GM18870 (cell line): Measurements from ENCODE around the gene RIOX2.
"Not testable (repeated sequence)": the region's sequence is repeated elsewhere in the genome, so short reads cannot be mapped to it uniquely, and the experiment has no call there.

Source experiments
- ATAC-seq: cut with Tn5 transposase; IDR thresholded peaks from one replicate; pipeline ENCODE4 v1.9.1; 2021; ENCODE audit warnings: moderate library complexity; ENCODE audit not compliant: unreplicated experiment

Gene RIOX2

DNA sequence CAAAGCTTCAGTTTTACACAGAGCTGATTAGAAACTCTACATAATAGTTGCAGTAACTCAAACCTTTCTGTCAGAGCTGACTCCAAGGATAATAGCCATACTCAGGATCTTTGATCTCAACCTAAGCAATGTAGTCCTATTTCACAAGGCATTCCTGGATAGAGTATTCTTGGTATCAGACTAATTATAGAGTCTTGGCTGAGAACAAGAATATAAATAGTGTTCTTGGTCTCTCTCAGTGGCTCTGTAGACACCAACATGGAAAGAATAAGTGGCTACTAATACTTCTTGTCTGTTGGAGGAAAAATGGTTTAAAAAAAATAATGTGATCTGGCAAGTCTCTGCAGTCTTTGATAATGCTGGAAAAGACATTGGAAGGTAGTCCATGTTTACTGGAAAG is 55.7 kb downstream of the RIOX2 start:
- no peak for ATAC-seq

DNA sequence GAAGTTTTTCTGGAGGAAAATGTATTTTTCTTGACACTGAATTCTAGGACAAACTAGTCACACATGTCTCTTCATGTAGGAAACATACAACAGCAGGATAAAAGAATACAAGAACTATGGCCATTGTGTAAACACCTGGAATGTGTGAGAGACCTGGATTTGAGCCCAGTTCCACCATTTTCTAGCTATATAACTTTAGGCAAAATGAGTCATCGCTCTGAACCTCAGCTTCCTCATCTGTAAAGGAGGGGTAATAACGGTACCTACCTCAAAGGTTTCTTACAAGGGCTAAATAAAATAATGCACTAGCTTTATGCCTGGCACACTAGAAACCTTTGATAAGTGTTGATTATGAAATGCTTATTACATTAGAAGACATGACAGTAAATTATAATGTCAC is 57.8 kb downstream of the RIOX2 start:
- no peak for ATAC-seq

DNA sequence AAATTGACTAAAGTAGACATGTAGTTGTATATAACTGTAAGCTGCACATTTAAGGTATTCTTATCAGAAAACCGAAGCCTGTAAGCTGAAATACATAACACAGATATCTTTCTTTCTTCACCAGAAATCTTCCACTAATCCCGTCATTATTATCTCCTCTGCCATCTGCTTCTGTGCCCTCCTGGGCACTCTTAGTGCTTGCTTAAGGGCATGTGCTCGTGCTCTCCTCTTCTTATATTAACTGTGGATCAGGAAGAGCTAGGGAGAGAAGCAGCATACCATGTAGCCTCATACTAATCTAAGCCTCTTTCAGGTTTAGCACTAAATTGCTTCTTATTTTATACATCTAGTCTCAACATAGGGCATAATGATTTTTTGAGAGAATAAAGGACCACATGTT is 60.8 kb downstream of the RIOX2 start:
- no peak for ATAC-seq

DNA sequence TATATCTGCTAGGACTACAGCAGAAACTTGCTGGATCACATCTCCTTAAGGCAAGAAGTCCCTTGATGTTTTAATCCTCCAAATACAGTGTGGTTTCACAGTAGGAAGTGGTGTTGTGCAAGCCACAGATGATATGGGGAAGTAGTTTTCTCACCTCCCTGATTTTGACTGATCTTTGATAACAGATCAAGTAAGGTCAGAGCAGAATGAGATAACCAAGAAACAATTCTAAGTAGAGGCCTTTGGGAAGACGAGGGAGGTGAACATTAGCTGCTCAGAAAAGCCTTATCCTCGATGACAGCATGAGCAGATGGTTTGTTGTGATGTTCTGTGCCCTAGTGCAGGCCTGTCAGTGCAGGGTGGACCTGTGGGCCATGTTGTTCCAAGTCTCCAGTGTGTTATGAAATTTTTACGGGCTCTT is 61.3 kb downstream of the RIOX2 start:
- no peak for ATAC-seq

DNA sequence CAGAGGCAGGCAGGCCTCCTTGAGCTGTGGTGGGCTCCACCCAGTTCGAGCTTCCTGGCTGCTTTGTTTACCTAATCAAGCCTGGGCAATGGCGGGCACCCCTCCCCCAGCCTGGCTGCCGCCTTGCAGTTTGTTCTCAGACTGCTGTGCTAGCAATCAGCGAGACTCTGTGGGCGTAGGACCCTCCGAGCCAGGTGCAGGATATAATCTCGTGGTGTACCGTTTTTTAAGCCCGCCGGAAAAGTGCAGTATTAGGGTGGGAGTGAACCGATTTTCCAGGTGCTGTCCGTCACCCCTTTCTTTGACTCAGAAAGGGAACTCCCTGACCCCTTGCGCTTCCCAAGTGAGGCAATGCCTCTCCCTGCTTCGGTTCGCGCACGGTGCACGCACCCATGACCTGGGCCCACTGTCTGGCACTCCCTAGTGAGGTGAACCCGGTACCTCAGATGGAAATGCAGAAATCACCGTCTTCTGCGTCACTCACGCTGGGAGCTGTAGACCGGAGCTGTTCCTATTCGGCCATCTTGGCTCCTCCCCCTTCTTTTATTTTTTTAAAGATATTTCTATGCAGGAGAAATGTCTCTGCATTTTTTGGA is 61.9 kb downstream of the RIOX2 start:
- not testable (repeated sequence) for ATAC-seq

DNA sequence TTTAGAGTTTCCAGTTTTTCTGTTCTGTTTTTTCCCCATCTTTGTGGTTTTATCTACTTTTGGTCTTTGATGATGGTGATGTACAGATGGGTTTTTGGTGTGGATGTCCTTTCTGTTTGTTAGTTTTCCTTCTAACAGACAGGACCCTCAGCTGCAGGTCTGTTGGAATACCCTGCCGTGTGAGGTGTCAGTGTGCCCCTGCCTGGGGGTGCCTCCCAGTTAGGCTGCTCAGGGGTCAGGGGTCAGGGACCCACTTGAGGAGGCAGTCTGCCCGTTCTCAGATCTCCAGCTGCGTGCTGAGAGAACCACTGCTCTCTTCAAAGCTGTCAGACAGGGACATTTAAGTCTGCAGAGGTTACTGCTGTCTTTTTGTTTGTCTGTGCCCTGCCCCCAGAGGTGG is 62.4 kb downstream of the RIOX2 start:
- not testable (repeated sequence) for ATAC-seq

DNA sequence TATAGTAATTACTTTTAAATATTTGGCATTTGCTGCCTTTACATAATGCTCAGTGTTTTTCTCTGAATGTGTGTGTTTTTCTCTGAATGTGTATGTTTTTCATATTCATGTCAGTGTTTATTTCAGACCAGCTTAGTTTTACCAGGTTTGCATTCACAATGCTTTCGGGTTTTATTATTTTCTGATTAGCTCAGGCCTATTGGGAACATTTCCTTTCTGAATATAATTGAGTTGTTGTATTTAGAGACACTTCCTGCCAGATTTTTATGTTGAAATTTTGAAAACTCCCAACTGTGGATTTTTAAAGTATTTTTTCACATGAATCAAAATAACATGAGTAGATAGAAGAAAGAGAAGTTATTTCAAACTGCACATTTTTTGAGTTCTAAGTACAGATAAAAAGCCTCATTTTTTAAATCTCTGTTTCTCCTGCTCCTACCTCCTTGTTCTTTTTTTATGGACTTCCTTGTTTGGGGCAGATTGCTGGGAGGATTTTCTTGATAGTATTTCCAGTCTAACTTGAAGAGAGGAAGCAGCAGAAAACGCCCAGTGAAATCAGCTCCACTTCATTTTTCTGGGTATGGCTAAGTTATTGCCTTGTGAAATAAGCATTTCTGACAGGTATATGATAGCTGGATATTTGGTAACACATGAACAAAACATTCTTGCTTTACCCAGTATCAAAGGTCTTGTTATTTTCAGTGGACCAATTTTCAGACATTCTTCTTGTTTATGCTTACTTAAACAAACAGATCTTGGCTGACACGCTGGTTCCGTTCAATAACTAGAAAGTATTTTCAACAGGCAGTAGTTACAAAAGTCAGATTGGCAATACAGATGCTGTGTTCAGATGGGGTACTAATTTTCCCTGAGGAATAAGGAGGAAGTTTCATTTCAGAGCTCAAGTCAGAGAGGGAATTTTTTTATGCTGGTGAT is 70.7 kb downstream of the RIOX2 start:
- no peak for ATAC-seq

DNA sequence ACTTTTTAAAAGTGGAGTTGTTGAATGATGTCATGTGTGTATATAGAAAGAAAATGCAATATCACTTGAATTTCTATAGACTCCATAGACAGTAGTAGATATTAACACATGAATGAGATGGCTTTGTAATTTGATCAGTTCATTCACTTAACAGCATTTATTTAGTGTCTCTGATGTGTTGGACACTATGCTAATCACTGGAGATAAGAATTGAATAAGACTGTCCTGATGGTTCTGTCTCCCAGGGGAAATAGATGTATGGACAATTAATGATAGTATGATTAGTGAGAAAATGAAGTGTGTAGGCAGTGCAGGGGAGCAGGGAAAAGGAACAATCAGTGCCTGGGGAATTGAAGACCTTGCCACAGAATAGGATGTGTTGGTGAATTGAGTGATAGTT is 72.9 kb downstream of the RIOX2 start:
- no peak for ATAC-seq

DNA sequence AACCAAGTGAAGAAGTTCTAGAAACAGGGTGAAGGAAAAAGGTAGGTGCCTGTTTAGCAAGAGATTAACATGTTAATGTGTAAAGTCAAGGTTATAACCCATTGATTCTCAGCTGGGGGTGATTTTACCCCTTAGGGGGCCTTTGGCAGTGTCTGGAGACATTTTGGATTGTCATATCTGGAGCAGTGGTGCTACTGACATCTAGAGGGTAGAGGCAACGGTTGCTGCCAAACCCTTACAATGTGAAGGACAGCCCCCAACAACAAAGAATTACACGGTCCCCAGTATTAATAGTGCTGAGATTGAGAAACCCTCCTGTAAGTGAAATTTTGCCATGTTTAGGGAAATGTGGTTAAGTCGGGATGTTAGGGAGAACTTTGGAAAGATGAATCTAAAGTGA is 75.7 kb downstream of the RIOX2 start:
- ATAC-seq = no peak

DNA sequence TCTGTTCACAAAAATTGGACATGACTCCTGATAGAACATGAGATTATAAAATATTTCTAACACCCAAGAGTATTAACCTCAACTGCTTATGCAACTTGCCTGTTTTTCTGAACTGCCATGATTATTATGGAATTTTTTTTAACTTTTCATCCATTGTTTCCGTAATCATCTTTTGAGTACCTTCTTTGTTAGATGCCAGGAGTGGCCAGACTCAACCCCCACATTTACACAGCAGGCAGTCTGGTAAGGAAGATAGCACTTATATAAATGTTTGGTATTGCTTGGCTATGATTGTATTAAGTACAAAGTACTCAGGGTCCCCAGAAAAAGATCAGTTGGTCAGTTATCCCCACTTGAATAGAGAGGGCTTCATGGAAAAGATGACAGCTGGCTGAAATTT is 76.1 kb downstream of the RIOX2 start:
- no peak for ATAC-seq

DNA sequence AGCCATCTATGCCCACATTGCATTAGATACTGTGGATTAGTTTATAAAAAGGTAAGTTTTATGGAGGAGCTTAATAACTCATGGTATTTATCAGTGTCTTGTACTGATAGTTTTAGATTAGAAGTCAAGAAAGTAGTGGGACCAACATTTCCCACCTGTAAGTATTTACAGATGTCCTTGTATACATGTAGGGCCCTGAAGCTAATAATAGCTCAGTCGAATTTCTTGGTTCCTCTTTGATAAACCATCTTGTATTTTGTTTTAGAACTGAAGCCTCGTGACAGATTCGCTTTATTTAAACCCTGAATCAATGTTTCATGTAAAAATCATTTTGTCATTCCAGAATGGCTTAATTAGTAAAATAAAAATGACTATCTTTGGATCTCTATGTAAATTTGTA is 77.0 kb downstream of the RIOX2 start:
- no peak for ATAC-seq

DNA sequence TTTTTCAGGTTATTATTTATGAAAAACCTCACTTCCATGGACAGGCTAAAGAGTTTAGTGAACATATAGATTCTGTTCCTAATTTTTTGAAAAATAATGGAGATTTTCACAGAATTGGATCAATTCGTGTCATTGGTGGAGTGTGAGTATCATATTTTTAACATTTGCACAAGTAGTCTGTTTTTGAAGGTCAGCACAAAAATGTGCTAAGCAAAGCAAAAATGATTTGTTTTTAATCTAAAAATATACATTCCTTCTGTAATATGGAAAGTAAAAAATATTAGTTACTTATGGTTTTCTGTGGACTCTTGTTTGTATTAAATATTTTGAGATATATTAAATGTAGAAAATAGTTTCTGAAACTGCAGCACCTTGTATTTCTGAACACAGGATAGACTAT is 79.4 kb downstream of the RIOX2 start:
- ATAC-seq = no peak
